ENCODE data around the gene NR5A2.
A peak's percentile ranks its signal among the peaks of the same experiment; 100 is the strongest.

NR5A2 gene

GRCh38 chr1:200075938-200076546 lies 48.5 kb downstream of the NR5A2 start:
- TF ChIP-seq, protein P1, sequence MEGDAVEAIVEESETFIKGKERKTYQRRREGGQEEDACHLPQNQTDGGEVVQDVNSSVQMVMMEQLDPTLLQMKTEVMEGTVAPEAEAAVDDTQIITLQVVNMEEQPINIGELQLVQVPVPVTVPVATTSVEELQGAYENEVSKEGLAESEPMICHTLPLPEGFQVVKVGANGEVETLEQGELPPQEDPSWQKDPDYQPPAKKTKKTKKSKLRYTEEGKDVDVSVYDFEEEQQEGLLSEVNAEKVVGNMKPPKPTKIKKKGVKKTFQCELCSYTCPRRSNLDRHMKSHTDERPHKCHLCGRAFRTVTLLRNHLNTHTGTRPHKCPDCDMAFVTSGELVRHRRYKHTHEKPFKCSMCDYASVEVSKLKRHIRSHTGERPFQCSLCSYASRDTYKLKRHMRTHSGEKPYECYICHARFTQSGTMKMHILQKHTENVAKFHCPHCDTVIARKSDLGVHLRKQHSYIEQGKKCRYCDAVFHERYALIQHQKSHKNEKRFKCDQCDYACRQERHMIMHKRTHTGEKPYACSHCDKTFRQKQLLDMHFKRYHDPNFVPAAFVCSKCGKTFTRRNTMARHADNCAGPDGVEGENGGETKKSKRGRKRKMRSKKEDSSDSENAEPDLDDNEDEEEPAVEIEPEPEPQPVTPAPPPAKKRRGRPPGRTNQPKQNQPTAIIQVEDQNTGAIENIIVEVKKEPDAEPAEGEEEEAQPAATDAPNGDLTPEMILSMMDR (IDR thresholded peaks at IDR 0.05; ENCODE audit: low read depth, low read length) = no peak
- H3K4me3 ChIP-seq (replicated peaks in 1 of 2; ENCODE audit: low read depth in 2 of 2, low read length in 2 of 2) = peak overlapping the region in 1 of 2 donors; percentile 15
- peak; percentile 94 to 96 for DNase-seq (ENCODE audit: low read depth in 2 of 2)

DNA sequence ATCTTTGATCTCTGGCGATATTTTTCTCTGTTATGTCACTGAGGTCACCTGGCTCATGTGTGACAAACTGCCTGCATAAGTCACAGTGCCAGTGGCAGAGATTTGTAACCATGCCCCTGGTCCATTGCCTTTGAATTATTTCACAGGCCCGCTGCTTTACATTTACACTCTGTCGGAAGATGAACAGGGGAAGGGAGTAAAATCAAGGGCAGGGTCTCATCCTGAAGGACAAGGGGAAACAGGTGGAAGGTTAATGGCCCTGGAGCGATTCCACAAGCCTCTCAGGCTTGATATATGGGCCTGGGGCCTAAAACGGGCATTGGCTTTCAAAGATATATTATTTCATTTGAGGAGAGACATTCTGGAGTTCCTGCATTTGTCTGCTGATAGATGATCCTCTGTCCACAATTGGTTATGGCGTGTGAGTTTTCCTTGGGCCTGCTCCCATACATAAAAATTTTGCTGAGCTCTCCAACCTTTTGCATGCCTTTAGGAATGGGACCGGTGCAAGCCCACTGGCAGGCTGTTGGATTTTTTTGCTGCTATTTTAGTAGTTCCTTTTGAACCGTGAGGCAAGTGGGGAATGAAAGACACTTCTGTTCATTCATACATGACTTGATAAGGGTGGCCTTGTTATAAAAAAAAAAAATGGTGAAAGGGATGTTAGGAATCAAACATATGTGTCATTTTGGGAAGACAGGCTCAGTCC lies 51.9 kb downstream of the NR5A2 start:
- no peak overlapping the region for H3K4me3 ChIP-seq (replicated peaks in 1 of 2; ENCODE audit: low read depth in 2 of 2, low read length in 2 of 2)
- TF ChIP-seq, protein P1 (IDR thresholded peaks at IDR 0.05; ENCODE audit: low read depth, low read length) = no peak
- DNase-seq (ENCODE audit: low read depth in 2 of 2) = no peak

- H3K4me3 ChIP-seq (replicated peaks in 1 of 2; ENCODE audit: low read depth in 2 of 2, low read length in 2 of 2) = no peak overlapping the region
- peak in 1 of 2 donors; percentile 29 for DNase-seq (ENCODE audit: low read depth in 2 of 2)
- TF ChIP-seq, protein P1 (IDR thresholded peaks at IDR 0.05; ENCODE audit: low read depth, low read length) = no peak
Observed at GRCh38 chr1:200081151-200081968, 53.9 kb downstream of the NR5A2 start.

DNA sequence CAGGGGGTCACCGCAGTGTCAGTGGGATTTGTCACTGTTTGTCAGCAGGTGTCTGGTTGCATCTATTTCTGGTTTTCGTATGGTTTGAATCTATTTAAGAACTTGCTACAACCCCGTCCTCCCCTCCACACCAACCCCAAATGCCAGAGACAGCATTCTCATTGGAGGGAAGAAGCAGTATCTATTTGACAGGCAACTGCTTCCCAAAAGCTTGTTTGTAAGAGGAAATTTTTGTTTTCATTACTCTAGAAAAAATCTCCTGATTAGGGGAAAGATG lies 54.4 kb downstream of the NR5A2 start:
- TF ChIP-seq, protein P1 (IDR thresholded peaks at IDR 0.05; ENCODE audit: low read depth, low read length) = no peak
- H3K4me3 ChIP-seq (replicated peaks in 1 of 2; ENCODE audit: low read depth in 2 of 2, low read length in 2 of 2) = no peak overlapping the region
- DNase-seq (ENCODE audit: low read depth in 2 of 2) = no peak

DNA sequence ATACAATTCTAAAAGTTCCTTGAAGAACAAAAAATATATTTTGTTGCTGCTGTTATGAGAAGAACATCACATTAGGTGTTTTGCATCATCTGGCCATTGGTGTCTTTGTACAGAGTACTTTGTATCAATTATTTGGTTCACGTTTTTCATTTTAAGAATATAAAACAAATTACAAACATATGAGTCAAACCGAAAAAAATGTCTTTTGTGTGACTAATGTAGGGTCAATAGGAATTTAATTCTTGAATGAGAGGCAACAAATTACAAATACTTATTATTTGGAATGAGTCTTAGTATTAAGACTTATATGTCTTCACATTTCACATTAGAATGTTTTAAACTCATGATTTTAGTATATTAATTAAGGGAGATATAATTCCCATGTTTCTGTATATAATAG lies 54.8 kb downstream of the NR5A2 start:
- no peak overlapping the region for H3K4me3 ChIP-seq (replicated peaks in 1 of 2; ENCODE audit: low read depth in 2 of 2, low read length in 2 of 2)
- peak in 1 of 2 donors; percentile 37 for DNase-seq (ENCODE audit: low read depth in 2 of 2)
- TF ChIP-seq, protein P1 (IDR thresholded peaks at IDR 0.05; ENCODE audit: low read depth, low read length) = no peak

- TF ChIP-seq, protein P1 (IDR thresholded peaks at IDR 0.05; ENCODE audit: low read depth, low read length) = peak; percentile 16
- DNase-seq (ENCODE audit: low read depth in 2 of 2) = no peak
- H3K4me3 ChIP-seq (replicated peaks in 1 of 2; ENCODE audit: low read depth in 2 of 2, low read length in 2 of 2) = no peak overlapping the region
Observed at GRCh38 chr1:200090252-200091159, 63.0 kb downstream of the NR5A2 start.

All from cardiac fibroblast (primary cell).